Fibroblast of skin of left quadriceps (primary cell): ENCODE data around the gene APOM.

Experiments
- DNase-seq, 2 experiments: peaks; one replicate each; pipeline ENCODE4 v3.0.0-alpha.2; 2013; ENCODE audit warnings: low read depth in 2 of 2

APOM gene

GRCh38 chr6:31658158-31658688 is 2.5 kb downstream of the APOM start:
- no peak for DNase-seq

GRCh38 chr6:31658983-31659648 is 3.4 kb downstream of the APOM start:
- no peak for DNase-seq

- DNase-seq, result no peak
These were observed 4.1 kb downstream of the APOM start for GRCh38 chr6:31659649-31660380.

- DNase-seq, result no peak
These were observed 4.9 kb downstream of the APOM start, which contains the start of gene C6orf47 for GRCh38 chr6:31660381-31661261. Gene C6orf47 (minus strand): TSS chr6:31660778. CDS start chr6:31659947, 831 bp downstream.

GRCh38 chr6:31661262-31662123 is 5.8 kb downstream of the APOM start:
- DNase-seq, result no peak

- DNase-seq, result no peak
These were observed 6.5 kb downstream of the APOM start for GRCh38 chr6:31662124-31662723.

- DNase-seq, result no peak
These were observed 7.6 kb downstream of the APOM start for GRCh38 chr6:31663126-31663960.

GRCh38 chr6:31663961-31664789 is 8.5 kb downstream of the APOM start:
- no peak for DNase-seq

- peak; percentile 91 for DNase-seq
These were observed 9.3 kb downstream of the APOM start, which contains the start of gene GPANK1 for GRCh38 chr6:31664790-31665500. Gene GPANK1 (minus strand): TSS chr6:31664997. CDS start chr6:31664478, 519 bp downstream.

GRCh38 chr6:31665501-31666336 is 10.0 kb downstream of the APOM start, which contains the start of gene CSNK2B:
Gene CSNK2B (plus strand): TSS chr6:31666080. CDS start chr6:31666832, 752 bp downstream.
- peak; percentile 93 to 94 for DNase-seq

GRCh38 chr6:31666337-31666965 is 10.8 kb downstream of the APOM start:
- no peak for DNase-seq

- DNase-seq, result no peak
These were observed 14.0 kb downstream of the APOM start, which contains the start of gene LY6G5B for GRCh38 chr6:31669676-31670075. Gene LY6G5B (plus strand): TSS chr6:31669976. CDS start chr6:31670951, 975 bp downstream.

GRCh38 chr6:31676322-31676903 is 20.7 kb downstream of the APOM start:
- DNase-seq, result no peak

GRCh38 chr6:31676904-31677303 is 21.2 kb downstream of the APOM start:
- DNase-seq, result no peak

GRCh38 chr6:31677955-31678354 is 22.3 kb downstream of the APOM start:
- DNase-seq, result no peak
